GM19240 (cell line): ENCODE results near the gene HGF.

Experiments
- DNase-seq: peaks from one replicate; pipeline ENCODE4 v3.0.0; 2011; ENCODE audit warnings: low spot score; ENCODE audit not compliant: insufficient read length

The HGF gene

GRCh38 chr7:81684514-81685269, 85.2 kb downstream of the HGF start:
- DNase-seq: no peak

GRCh38 chr7:81684033-81684432, 85.8 kb downstream of the HGF start:
- DNase-seq: no peak

- DNase-seq: no peak
Measured at GRCh38 chr7:81682873-81683272, 87.0 kb downstream of the HGF start.

- DNase-seq: no peak
Measured at GRCh38 chr7:81680120-81680519, 89.7 kb downstream of the HGF start.

GRCh38 chr7:81676813-81677212, 93.0 kb downstream of the HGF start:
- DNase-seq: no peak

GRCh38 chr7:81676105-81676811, 93.6 kb downstream of the HGF start:
- no peak for DNase-seq

GRCh38 chr7:81674431-81674830, 95.4 kb downstream of the HGF start:
- no peak for DNase-seq

- no peak for DNase-seq
Measured at GRCh38 chr7:81672872-81673271, 97.0 kb downstream of the HGF start.

GRCh38 chr7:81669476-81670105, 100.3 kb downstream of the HGF start:
- DNase-seq: no peak

GRCh38 chr7:81666209-81666608, 103.6 kb downstream of the HGF start:
- DNase-seq: no peak

GRCh38 chr7:81665236-81665635, 104.6 kb downstream of the HGF start:
- no peak for DNase-seq

- no peak for DNase-seq
Measured at GRCh38 chr7:81664304-81664703, 105.5 kb downstream of the HGF start.

- no peak for DNase-seq
Measured at GRCh38 chr7:81662531-81662930, 107.3 kb downstream of the HGF start.

GRCh38 chr7:81659697-81660395, 110.0 kb downstream of the HGF start:
- no peak for DNase-seq

- no peak for DNase-seq
Measured at GRCh38 chr7:81657551-81657950, 112.3 kb downstream of the HGF start.

- DNase-seq: no peak
Measured at GRCh38 chr7:81655271-81655670, 114.6 kb downstream of the HGF start.

- no peak for DNase-seq
Measured at GRCh38 chr7:81652225-81652624, 117.6 kb downstream of the HGF start.
